SJCRH30 (cell line): ENCODE data around the gene NXPH1. TPM values are rescaled to one million over a fixed set of nuclear protein-coding genes. Genes with fewer than 3 reads are reported as not detected.

Source experiments
- DNase-seq, 2 experiments: peaks; one replicate each; pipeline ENCODE4 v3.0.0-alpha.2; 2015 to 2020
- H3K27ac ChIP-seq: fragments of 250-450 bp; sonication (Bioruptor Pico); 2 replicates; pipeline ENCODE4 v1.5.1; 2020; ENCODE audit warnings: mild to moderate bottlenecking, moderate library complexity
- H3K27me3 ChIP-seq: fragments of 250-450 bp; sonication (Bioruptor Pico); 2 replicates; pipeline ENCODE4 v1.5.1; 2020; ENCODE audit warnings: mild to moderate bottlenecking, moderate library complexity
- H3K36me3 ChIP-seq: fragments of 250-450 bp; sonication (Bioruptor Pico); 2 replicates; pipeline ENCODE4 v1.5.1; 2020; ENCODE audit warnings: mild to moderate bottlenecking, moderate library complexity
- H3K4me1 ChIP-seq: fragments of 250-450 bp; sonication (Bioruptor Pico); 2 replicates; pipeline ENCODE4 v1.5.1; 2020; ENCODE audit warnings: mild to moderate bottlenecking, moderate library complexity
- H3K4me3 ChIP-seq: fragments of 250-450 bp; sonication (Bioruptor Pico); 2 replicates; pipeline ENCODE4 v1.5.1; 2020; ENCODE audit warnings: mild to moderate bottlenecking, moderate library complexity
- H3K9me3 ChIP-seq: fragments of 250-450 bp; sonication (Bioruptor Pico); replicated peaks from 2 replicates; pipeline ENCODE4 v1.5.1; 2020; ENCODE audit warnings: mild to moderate bottlenecking, moderate library complexity
- total RNA-seq: library from RNA; depleted of rRNA; stranded (reverse); fragments of >200 nt; shearing (Covaris generic); gene quantifications from 2 replicates; pipeline ENCODE4 v1.2.3, GENCODE V29; 2014

The NXPH1 gene
- total RNA-seq, 1 experiment from 2014 or later: not detected

GRCh38 chr7:8582728-8583127 is 149.3 kb downstream of the NXPH1 start:
- Histone ChIP-seq H3K27ac (no peak overlapping the region), H3K4me3 (no peak overlapping the region), H3K27me3 (0 out of 2 replicates have a peak, but pooled peaks cover 4% of the 10 kb centered on the region), H3K9me3 (no peaks in the 10 kb centered on the region), H3K4me1 (no peaks in the 10 kb centered on the region), H3K36me3 (no peaks in the 10 kb centered on the region)
- DNase-seq: no peak

GRCh38 chr7:8585591-8585990 is 152.2 kb downstream of the NXPH1 start:
- Histone ChIP-seq H3K4me3 (no peak overlapping the region), H3K27ac (no peak overlapping the region), H3K27me3 (no peaks in the 10 kb centered on the region), H3K9me3 (no peaks in the 10 kb centered on the region), H3K36me3 (no peaks in the 10 kb centered on the region), H3K4me1 (no peaks in the 10 kb centered on the region)
- DNase-seq: no peak

- no peaks in the 10 kb centered on the region for H3K36me3 ChIP-seq
- no peaks in the 10 kb centered on the region for H3K27me3 ChIP-seq
- H3K4me3 ChIP-seq: no peak overlapping the region
- no peak overlapping the region for H3K27ac ChIP-seq
- no peak for DNase-seq
- no peaks in the 10 kb centered on the region for H3K9me3 ChIP-seq
- H3K4me1 ChIP-seq: peaks cover 24% of the 10 kb centered on the region
Measured at GRCh38 chr7:8590225-8590624, 156.8 kb downstream of the NXPH1 start.

- no peak overlapping the region for H3K27ac ChIP-seq
- H3K9me3 ChIP-seq: no peaks in the 10 kb centered on the region
- H3K4me3 ChIP-seq: no peak overlapping the region
- peaks cover 24% of the 10 kb centered on the region for H3K4me1 ChIP-seq
- DNase-seq: no peak
- H3K36me3 ChIP-seq: no peaks in the 10 kb centered on the region
- H3K27me3 ChIP-seq: no peaks in the 10 kb centered on the region
Measured at GRCh38 chr7:8590791-8591190, 157.4 kb downstream of the NXPH1 start.

- no peak for DNase-seq
- H3K4me1 ChIP-seq: peaks cover 24% of the 10 kb centered on the region
Measured at GRCh38 chr7:8591289-8591688, 157.9 kb downstream of the NXPH1 start.

GRCh38 chr7:8592167-8592566 is 158.8 kb downstream of the NXPH1 start:
- DNase-seq: peak; percentile 30 to 83
- Histone ChIP-seq H3K4me1 (peaks cover 24% of the 10 kb centered on the region), H3K36me3 (no peaks in the 10 kb centered on the region), H3K4me3 (no peak overlapping the region), H3K9me3 (no peaks in the 10 kb centered on the region), H3K27me3 (no peaks in the 10 kb centered on the region), H3K27ac (no peak overlapping the region)

More at GRCh38 chr7:8591289-8591688, 157.9 kb downstream of the NXPH1 start:
- H3K36me3 ChIP-seq: no peaks in the 10 kb centered on the region
- no peak overlapping the region for H3K4me3 ChIP-seq
- no peaks in the 10 kb centered on the region for H3K27me3 ChIP-seq
- no peak overlapping the region for H3K27ac ChIP-seq
- H3K9me3 ChIP-seq: no peaks in the 10 kb centered on the region

- H3K27ac ChIP-seq: no peak overlapping the region
- peaks cover 24% of the 10 kb centered on the region for H3K4me1 ChIP-seq
- peak; percentile 27 to 71 for DNase-seq
Measured at GRCh38 chr7:8594115-8594514, 160.7 kb downstream of the NXPH1 start.

GRCh38 chr7:8597565-8597964 is 164.2 kb downstream of the NXPH1 start:
- H3K9me3 ChIP-seq: no peaks in the 10 kb centered on the region
- no peak overlapping the region for H3K27ac ChIP-seq
- DNase-seq: no peak
- no peak overlapping the region for H3K4me3 ChIP-seq
- H3K27me3 ChIP-seq: no peaks in the 10 kb centered on the region
- peaks cover 17% of the 10 kb centered on the region for H3K4me1 ChIP-seq
- H3K36me3 ChIP-seq: no peaks in the 10 kb centered on the region

More at GRCh38 chr7:8594115-8594514, 160.7 kb downstream of the NXPH1 start:
- no peaks in the 10 kb centered on the region for H3K9me3 ChIP-seq
- H3K4me3 ChIP-seq: no peak overlapping the region
- no peaks in the 10 kb centered on the region for H3K36me3 ChIP-seq
- H3K27me3 ChIP-seq: no peaks in the 10 kb centered on the region

- Histone ChIP-seq H3K36me3 (no peaks in the 10 kb centered on the region), H3K27me3 (no peaks in the 10 kb centered on the region), H3K9me3 (no peaks in the 10 kb centered on the region), H3K27ac (no peak overlapping the region), H3K4me3 (no peak overlapping the region), H3K4me1 (no peaks in the 10 kb centered on the region)
- DNase-seq: no peak
Measured at GRCh38 chr7:8601121-8601520, 167.7 kb downstream of the NXPH1 start.

- Histone ChIP-seq H3K27me3 (no peaks in the 10 kb centered on the region), H3K4me1 (no peaks in the 10 kb centered on the region), H3K4me3 (no peak overlapping the region), H3K36me3 (no peaks in the 10 kb centered on the region), H3K9me3 (no peaks in the 10 kb centered on the region), H3K27ac (no peak overlapping the region)
- DNase-seq: no peak
Measured at GRCh38 chr7:8605221-8605620, 171.8 kb downstream of the NXPH1 start.

GRCh38 chr7:8612584-8612983 is 179.2 kb downstream of the NXPH1 start:
- no peaks in the 10 kb centered on the region for H3K27me3 ChIP-seq
- H3K9me3 ChIP-seq: no peaks in the 10 kb centered on the region; the same call in 1 of the 2 replicates
- no peak for DNase-seq
- no peaks in the 10 kb centered on the region for H3K4me1 ChIP-seq
- H3K4me3 ChIP-seq: no peak overlapping the region
- H3K36me3 ChIP-seq: no peaks in the 10 kb centered on the region
- no peak overlapping the region for H3K27ac ChIP-seq

GRCh38 chr7:8613191-8613590 is 179.8 kb downstream of the NXPH1 start:
- H3K27ac ChIP-seq: no peak overlapping the region
- DNase-seq: no peak
- no peaks in the 10 kb centered on the region for H3K4me1 ChIP-seq
- H3K4me3 ChIP-seq: no peak overlapping the region
- no peaks in the 10 kb centered on the region for H3K27me3 ChIP-seq
- no peaks in the 10 kb centered on the region for H3K36me3 ChIP-seq
- H3K9me3 ChIP-seq: no peaks in the 10 kb centered on the region; the same call in 1 of the 2 replicates

GRCh38 chr7:8615019-8615418 is 181.6 kb downstream of the NXPH1 start:
- DNase-seq: no peak
- Histone ChIP-seq H3K36me3 (no peaks in the 10 kb centered on the region), H3K27me3 (no peaks in the 10 kb centered on the region), H3K9me3 (no peaks in the 10 kb centered on the region; the same call in 1 of the 2 replicates), H3K4me1 (peaks cover 7% of the 10 kb centered on the region; the same call in 1 of the 2 replicates), H3K27ac (no peak overlapping the region), H3K4me3 (no peak overlapping the region)

- DNase-seq: no peak
- no peaks in the 10 kb centered on the region for H3K36me3 ChIP-seq
- H3K9me3 ChIP-seq: no peaks in the 10 kb centered on the region; the same call in 1 of the 2 replicates
- H3K27ac ChIP-seq: no peak overlapping the region
- no peaks in the 10 kb centered on the region for H3K27me3 ChIP-seq
- peaks cover 7% of the 10 kb centered on the region; the same call in 1 of the 2 replicates for H3K4me1 ChIP-seq
- no peak overlapping the region for H3K4me3 ChIP-seq
Measured at GRCh38 chr7:8618441-8619070, 185.1 kb downstream of the NXPH1 start.

- DNase-seq: peak in 1 of 2 experiments; percentile 42
- H3K27me3 ChIP-seq: no peaks in the 10 kb centered on the region
Measured at GRCh38 chr7:8620169-8620568, 186.8 kb downstream of the NXPH1 start.

GRCh38 chr7:8625612-8626011 is 192.2 kb downstream of the NXPH1 start:
- Histone ChIP-seq H3K4me3 (no peak overlapping the region), H3K27ac (no peak overlapping the region), H3K4me1 (no peaks in the 10 kb centered on the region), H3K9me3 (no peaks in the 10 kb centered on the region), H3K27me3 (no peaks in the 10 kb centered on the region), H3K36me3 (no peaks in the 10 kb centered on the region)
- DNase-seq: no peak

More at GRCh38 chr7:8620169-8620568, 186.8 kb downstream of the NXPH1 start:
- Histone ChIP-seq H3K36me3 (no peaks in the 10 kb centered on the region), H3K4me1 (peaks cover 7% of the 10 kb centered on the region; the same call in 1 of the 2 replicates), H3K9me3 (no peaks in the 10 kb centered on the region; the same call in 1 of the 2 replicates), H3K27ac (no peak overlapping the region), H3K4me3 (no peak overlapping the region)
